Measurements from ENCODE around the gene ETFA.

ETFA gene

DNA sequence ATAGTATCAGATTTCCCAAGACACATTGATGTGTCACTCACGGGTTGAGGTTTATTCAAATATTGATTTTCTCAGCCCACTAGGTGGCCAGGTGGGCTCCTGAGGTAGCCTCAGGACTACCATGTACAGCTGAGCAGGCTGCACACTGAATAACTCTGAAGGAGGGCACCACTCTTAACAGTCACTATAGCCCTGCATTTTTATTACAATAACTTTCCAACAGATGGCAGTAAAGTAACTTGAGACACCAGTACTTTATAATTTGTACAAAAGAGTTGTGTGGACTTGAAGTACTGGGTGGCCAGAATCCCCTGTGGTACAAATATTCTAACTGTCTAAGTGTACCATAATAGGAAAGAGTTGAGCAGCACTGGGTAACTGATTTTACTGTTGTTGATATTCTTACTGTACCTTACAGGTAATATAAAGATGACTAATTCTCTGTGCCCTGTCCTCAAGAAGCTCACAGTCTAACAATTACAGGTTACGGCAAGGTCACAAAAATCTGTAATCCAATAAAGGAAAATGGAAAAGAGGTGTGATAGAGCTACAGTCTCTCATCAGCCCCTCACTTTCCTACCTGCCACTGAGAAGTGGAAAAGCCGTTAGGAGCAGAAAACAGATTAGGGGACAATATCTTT, 76.0 kb downstream of the ETFA start:
- H3K27ac ChIP-seq: peak overlapping the region; percentile 77
- TF ChIP-seq, protein P1, sequence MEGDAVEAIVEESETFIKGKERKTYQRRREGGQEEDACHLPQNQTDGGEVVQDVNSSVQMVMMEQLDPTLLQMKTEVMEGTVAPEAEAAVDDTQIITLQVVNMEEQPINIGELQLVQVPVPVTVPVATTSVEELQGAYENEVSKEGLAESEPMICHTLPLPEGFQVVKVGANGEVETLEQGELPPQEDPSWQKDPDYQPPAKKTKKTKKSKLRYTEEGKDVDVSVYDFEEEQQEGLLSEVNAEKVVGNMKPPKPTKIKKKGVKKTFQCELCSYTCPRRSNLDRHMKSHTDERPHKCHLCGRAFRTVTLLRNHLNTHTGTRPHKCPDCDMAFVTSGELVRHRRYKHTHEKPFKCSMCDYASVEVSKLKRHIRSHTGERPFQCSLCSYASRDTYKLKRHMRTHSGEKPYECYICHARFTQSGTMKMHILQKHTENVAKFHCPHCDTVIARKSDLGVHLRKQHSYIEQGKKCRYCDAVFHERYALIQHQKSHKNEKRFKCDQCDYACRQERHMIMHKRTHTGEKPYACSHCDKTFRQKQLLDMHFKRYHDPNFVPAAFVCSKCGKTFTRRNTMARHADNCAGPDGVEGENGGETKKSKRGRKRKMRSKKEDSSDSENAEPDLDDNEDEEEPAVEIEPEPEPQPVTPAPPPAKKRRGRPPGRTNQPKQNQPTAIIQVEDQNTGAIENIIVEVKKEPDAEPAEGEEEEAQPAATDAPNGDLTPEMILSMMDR (conservative IDR thresholded peaks at IDR 0.05): peak; percentile 86

GRCh38 chr15:76234337-76234889, 76.9 kb downstream of the ETFA start:
- TF ChIP-seq, protein P1 (conservative IDR thresholded peaks at IDR 0.05): no peak
- peak overlapping the region; percentile 77 for H3K27ac ChIP-seq

GRCh38 chr15:76233921-76234320, 77.3 kb downstream of the ETFA start:
- TF ChIP-seq, protein P1 (conservative IDR thresholded peaks at IDR 0.05): no peak
- peak overlapping the region; percentile 77 for H3K27ac ChIP-seq

DNA sequence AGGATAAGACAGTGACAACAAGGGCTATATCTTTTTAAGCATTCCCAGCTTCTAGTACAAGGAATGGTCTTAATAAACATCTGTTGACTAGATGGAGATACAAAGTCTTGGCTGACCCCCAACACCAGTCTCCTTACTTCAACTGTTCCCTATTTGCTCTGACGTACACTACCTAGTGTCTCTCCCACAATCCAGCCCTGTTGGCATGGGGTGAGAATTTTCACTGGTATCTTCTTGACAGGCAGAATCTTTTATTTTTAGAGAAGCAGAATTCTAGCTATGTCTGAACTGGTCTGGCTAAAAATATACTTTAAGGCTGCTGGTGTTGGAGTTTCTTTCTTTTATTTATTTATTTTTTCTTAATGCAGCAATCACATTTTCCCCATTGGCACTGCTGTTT, 82.0 kb downstream of the ETFA start:
- H3K27ac ChIP-seq: no peak overlapping the region
- TF ChIP-seq, protein P1 (conservative IDR thresholded peaks at IDR 0.05): no peak

- TF ChIP-seq, protein P1 (conservative IDR thresholded peaks at IDR 0.05): no peak
- H3K27ac ChIP-seq: no peak overlapping the region
Measured at GRCh38 chr15:76223521-76223920, 87.7 kb downstream of the ETFA start.

GRCh38 chr15:76222159-76222558, 89.1 kb downstream of the ETFA start:
- TF ChIP-seq, protein P1 (conservative IDR thresholded peaks at IDR 0.05): no peak
- H3K27ac ChIP-seq: no peak overlapping the region

DNA sequence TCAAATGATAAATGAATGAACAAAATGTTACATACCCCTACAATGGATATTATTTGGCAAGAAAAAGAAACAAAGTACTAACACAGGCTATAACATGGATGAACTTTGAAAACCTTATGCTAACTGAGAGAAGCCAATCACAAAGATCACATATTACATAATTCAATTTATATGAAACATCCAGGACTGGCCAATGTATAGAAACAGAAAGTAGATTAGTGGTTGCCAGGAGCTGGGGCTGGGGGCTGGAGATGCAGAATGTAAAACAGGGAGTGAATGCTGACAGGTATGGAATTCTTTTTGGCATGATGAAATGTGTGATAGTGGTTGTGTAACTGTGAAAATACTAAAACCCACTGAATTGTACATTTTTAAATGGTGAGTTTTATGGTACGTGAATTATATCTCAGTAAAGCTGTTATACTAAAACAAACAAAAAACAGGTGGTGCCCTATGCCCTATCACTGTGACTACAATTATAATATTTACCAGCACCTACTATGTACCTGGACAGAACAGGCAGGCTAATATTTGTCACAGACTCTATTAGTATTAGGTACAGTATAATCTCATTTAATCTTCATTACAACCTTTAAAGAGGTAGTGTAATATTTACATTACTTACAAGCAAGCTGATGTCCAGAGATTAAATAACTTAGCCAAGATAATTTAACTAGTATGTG, 90.0 kb downstream of the ETFA start:
- TF ChIP-seq, protein P1 (conservative IDR thresholded peaks at IDR 0.05): no peak
- H3K27ac ChIP-seq: no peak overlapping the region
